GM12878 (cell line): ENCODE data around the gene SP100. TPM values are rescaled to one million over a fixed set of nuclear protein-coding genes. Genes with fewer than 3 reads are reported as not detected.
A peak's percentile ranks its signal among the peaks of the same experiment; 100 is the strongest.

ENCODE experiments used
- ATAC-seq: fragments of 200-7000 bp; cut with Tn5 transposase; 3 replicates; pipeline ENCODE4 v1.9.1; 2020; ENCODE audit warnings: mild to moderate bottlenecking, moderate library complexity
- BruUV-seq: library from RNA; stranded (reverse); fragments of 400-500 nt; replicated peaks from 2 replicates; lab custom pipeline; 2021; lab: Mats Ljungman, UMichigan
- CTCF ChIA-PET: fragments of 300-600 bp; sonication (Branson Sonifier 250); formaldehyde crosslinking; extraction: SDS; loops from one replicate; lab custom pipeline; 2021; ENCODE audit warnings: inconsistent platforms; lab: Yijun Ruan, JAX
- POLR2A ChIA-PET: fragments of 350-600 bp; formaldehyde crosslinking; extraction: SDS; loops from one replicate; lab custom pipeline; 2021; ENCODE audit warnings: inconsistent platforms; lab: Charles Lee
- RAD21 ChIA-PET: fragments of 300-600 bp; sonication (Branson Sonifier 250); formaldehyde crosslinking; loops from one replicate; lab custom pipeline; 2023; ENCODE audit warnings: antibody characterized with exemption; ENCODE audit not compliant: unreplicated experiment; lab: Charles Lee
- SMC1A ChIA-PET: fragments of 300-600 bp; sonication (Branson Sonifier 250); formaldehyde crosslinking; loops from one replicate; lab custom pipeline; 2023; ENCODE audit not compliant: unreplicated experiment, uncharacterized antibody; lab: Charles Lee
- DNase-seq: peaks from one replicate; pipeline ENCODE4 v3.0.0-alpha.2; 2011; ENCODE audit warnings: low read depth, low spot score
- FAIRE-seq: peaks from 3 replicates; lab custom pipeline; 2011; peaks lifted over from hg19 to GRCh38; lab: Jason Lieb, UNC
- H2AFZ ChIP-seq: 2 replicates; pipeline ENCODE4 v1.6.0; 2011; ENCODE audit warnings: low read depth, low read length, control low read depth; ENCODE audit not compliant: control insufficient read depth
- H3K27ac ChIP-seq: 2 replicates; pipeline ENCODE4 v1.5.1; 2011; ENCODE audit warnings: control low read depth; ENCODE audit not compliant: control insufficient read depth, insufficient read depth
- H3K27me3 ChIP-seq, 2 experiments: replicated peaks in 1 of 2; 2 replicates each; pipeline versions ENCODE4 v1.6.0 to v1.6.1; 2011; ENCODE audit warnings: low read length in 1 of 2; ENCODE audit not compliant: control insufficient read depth in 2 of 2, insufficient read depth in 2 of 2
- H3K36me3 ChIP-seq, 2 experiments: 2 replicates each; pipeline ENCODE4 v1.5.1; 2011; ENCODE audit warnings: low read length in 1 of 2; ENCODE audit not compliant: control insufficient read depth in 2 of 2, insufficient read depth in 2 of 2
- H3K4me1 ChIP-seq: 2 replicates; pipeline ENCODE4 v1.6.1; 2011; ENCODE audit warnings: mild to moderate bottlenecking, low read length, moderate library complexity, mixed read lengths; ENCODE audit not compliant: control insufficient read depth, insufficient read depth
- H3K4me2 ChIP-seq: 2 replicates; pipeline ENCODE4 v1.6.0; 2011; ENCODE audit warnings: control low read depth; ENCODE audit not compliant: control insufficient read depth, insufficient read depth
- H3K4me3 ChIP-seq: fragments of 200-600 bp; sonication (generic); 2 replicates; pipeline ENCODE4 v1.5.1; 2016
- H3K79me2 ChIP-seq: 2 replicates; pipeline ENCODE4 v1.6.0; 2011; ENCODE audit warnings: low read length; ENCODE audit not compliant: control insufficient read depth, insufficient read depth
- H3K9ac ChIP-seq: 2 replicates; pipeline ENCODE4 v1.8.0; 2011; ENCODE audit warnings: low read length, control low read depth, mixed read lengths; ENCODE audit not compliant: control insufficient read depth, insufficient read depth
- H3K9me3 ChIP-seq: replicated peaks from 3 replicates; pipeline ENCODE4 v1.5.1; 2011; ENCODE audit warnings: mild to moderate bottlenecking, low read length; ENCODE audit not compliant: control insufficient read depth, insufficient read depth
- H4K20me1 ChIP-seq: 2 replicates; pipeline ENCODE4 v1.6.0; 2011; ENCODE audit not compliant: control insufficient read depth, insufficient read depth
- ASH2L ChIP-seq: fragments of 300-600, 200-600 bp; sonication (generic); IDR thresholded peaks from 2 replicates; pipeline ENCODE4 v1.6.1; 2017; ENCODE audit warnings: low read depth, mild to moderate bottlenecking, borderline replicate concordance
- BRCA1 ChIP-seq: IDR thresholded peaks from 2 replicates; pipeline ENCODE4 v1.6.1; 2011; ENCODE audit warnings: low read depth, low read length, improper control_type of control experiment
- ELK1 ChIP-seq: IDR thresholded peaks from 2 replicates; pipeline ENCODE4 v1.6.1; 2012; ENCODE audit warnings: low read depth, low read length, improper control_type of control experiment
- ETV6 ChIP-seq, 2 experiments: fragments of 450-650 bp in 1 of 2; IDR thresholded peaks in 1 of 2; conservative IDR thresholded peaks in 1 of 2; 2 replicates each; pipeline ENCODE4 v1.6.1; 2014; ENCODE audit warnings: antibody characterized with exemption in 1 of 2, borderline replicate concordance in 1 of 2, low read depth in 1 of 2, mild to moderate bottlenecking in 1 of 2, moderate library complexity in 1 of 2
- FOXK2 ChIP-seq: fragments of 450-650 bp; IDR thresholded peaks from 2 replicates; pipeline ENCODE4 v1.6.1; 2017; ENCODE audit warnings: mild to moderate bottlenecking, moderate library complexity
- FOXM1 ChIP-seq: IDR thresholded peaks from 2 replicates; pipeline ENCODE4 v1.6.1; 2012; ENCODE audit warnings: low read depth, mild to moderate bottlenecking, inconsistent platforms, low read length, moderate library complexity
- HDAC6 ChIP-seq: fragments of 200-600 bp; sonication (generic); IDR thresholded peaks from one replicate; pipeline ENCODE4 v1.8.0; 2017; ENCODE audit warnings: antibody characterized with exemption; ENCODE audit not compliant: unreplicated experiment
- KDM1A ChIP-seq: fragments of 200-600 bp; sonication (generic); IDR thresholded peaks from 2 replicates; pipeline ENCODE4 v1.6.1; 2016; ENCODE audit warnings: borderline replicate concordance
- MTA2 ChIP-seq: fragments of 450-650 bp; IDR thresholded peaks from 2 replicates; pipeline ENCODE4 v1.6.1; 2016; ENCODE audit warnings: low read depth, mild to moderate bottlenecking, moderate library complexity
- MXI1 ChIP-seq: fragments of 150-350 bp; IDR thresholded peaks from 2 replicates; pipeline ENCODE4 v1.6.1; 2011; ENCODE audit warnings: low read depth, mild to moderate bottlenecking, inconsistent platforms, low read length, improper control_type of control experiment
- NFIC ChIP-seq: IDR thresholded peaks from 2 replicates; pipeline ENCODE4 v1.6.1; 2012; ENCODE audit warnings: low read depth, mild to moderate bottlenecking, inconsistent platforms, low read length, moderate library complexity
- POLR2A ChIP-seq: IDR thresholded peaks from 2 replicates; pipeline ENCODE4 v1.6.1; 2011; ENCODE audit warnings: low read depth, mild to moderate bottlenecking, low read length
- POU2F2 ChIP-seq: IDR thresholded peaks from 3 replicates; pipeline ENCODE4 v1.6.1; 2011; ENCODE audit warnings: low read depth, mild to moderate bottlenecking, low read length, borderline replicate concordance
- RELA ChIP-seq: fragments of 450-650 bp; IDR thresholded peaks from 2 replicates; pipeline ENCODE4 v1.8.0; 2014; ENCODE audit warnings: borderline replicate concordance; ENCODE audit not compliant: partially characterized antibody
- RUNX3 ChIP-seq: IDR thresholded peaks from 2 replicates; pipeline ENCODE4 v1.6.1; 2012; ENCODE audit warnings: low read length, inconsistent platforms
- SIN3A ChIP-seq: IDR thresholded peaks from 2 replicates; pipeline ENCODE4 v1.6.1; 2012; ENCODE audit warnings: low read depth, low read length, improper control_type of control experiment
- SMAD5 ChIP-seq: IDR thresholded peaks from 2 replicates; pipeline ENCODE4 v1.6.1; 2016; ENCODE audit warnings: antibody characterized with exemption, low read depth
- SPI1 ChIP-seq: IDR thresholded peaks from 2 replicates; pipeline ENCODE4 v1.6.1; 2011; ENCODE audit warnings: low read depth, mild to moderate bottlenecking, low read length, moderate library complexity, borderline replicate concordance; ENCODE audit not compliant: insufficient read depth
- TARDBP ChIP-seq: IDR thresholded peaks from 2 replicates; pipeline ENCODE4 v1.6.1; 2016; ENCODE audit warnings: borderline replicate concordance
- ZBTB4 ChIP-seq: fragments of 450-650 bp; formaldehyde crosslinking; IDR thresholded peaks from 2 replicates; pipeline ENCODE4 v1.4.0; 2022; ENCODE audit warnings: mild to moderate bottlenecking, moderate library complexity
- in situ Hi-C: fragments of 300-500 bp; cut with MboI; formaldehyde crosslinking; loops from 9 replicates; pipeline ENCODE4 v1.14.3; 2018; ENCODE audit warnings: mixed read lengths
- intact Hi-C: fragments of 100-400 bp; cut with micrococcal nuclease; formaldehyde crosslinking; loops from one replicate; pipeline ENCODE4 v1.14.2; 2022; ENCODE audit not compliant: unreplicated experiment
- polyA plus RNA-seq, 11 experiments: library from polyadenylated mRNA; depleted of rRNA in 4 of 11; unstranded in 6 of 11; stranded (reverse) in 5 of 11; fragments of >200 nt; fragmentation: Nextera tagmentation in 4 of 11; fragmentation: Illumina TruSeq in 1 of 11; extraction: Ambion mirVana in 4 of 11; extraction: Trizol in 1 of 11; gene quantifications; 1 replicate in 1 of 11; 2 replicates in 10 of 11; pipeline versions ENCODE4 v1.2.1 to v1.2.3, GENCODE V29; 2011 to 2016; ENCODE audit warnings: inconsistent platforms in 2 of 11, missing spikeins in 2 of 11, low read depth in 1 of 11
- total RNA-seq, 4 experiments: library from RNA; depleted of rRNA in 3 of 4; stranded (reverse); fragments of >200 nt in 3 of 4; fragmentation: Illumina TruSeq in 1 of 4; extraction: Trizol in 1 of 4; gene quantifications; 2 replicates each; pipeline versions ENCODE4 v1.2.1 to v1.2.3, GENCODE V29; 2013 to 2021

Gene SP100
- total and polyA plus RNA-seq, 10 of the 15 experiments (the other 5 are each of a cell fraction or from before 2014, with no cell fraction given), result 109 to 239 (median 180) TPM

GRCh38 chr2:230472621-230473018 lies 56.6 kb downstream of the SP100 start:
- in situ Hi-C loops, result no loop called here
- no peak for FAIRE-seq
- TF ChIP-seq ETV6 (conservative IDR thresholded peaks at IDR 0.05 in 1 of 2, IDR thresholded peaks at IDR 0.05 in 1 of 2; ENCODE audit: borderline replicate concordance in 1 of 2, low read depth in 1 of 2) (peak in 1 of 2 experiments; percentile 59; a peak in 2 of 4 replicates), MTA2 (no peak), NFIC (peak; percentile 72; the same call in 1 of the 2 replicates), ASH2L (no peak), ELK1 (no peak), SMAD5 (no peak), TARDBP (0 out of 2 replicates have a peak, but pooled peaks have one; percentile 46), POLR2A (no peak), SIN3A (no peak), FOXM1 (peak; percentile 31; the same call in 1 of the 2 replicates), POU2F2 (peak; percentile 26; the same call in 1 of the 3 replicates), ZBTB4 (CRISPR knock-in tag) (no peak), BRCA1 (no peak), SPI1 (no peak), MXI1 (no peak), HDAC6 (no peak), RELA (no peak), RUNX3 (peak; percentile 33), FOXK2 (no peak), KDM1A (no peak)

More at GRCh38 chr2:230472621-230473018, 56.6 kb downstream of the SP100 start:
- Histone ChIP-seq H3K79me2 (no peaks in the 10 kb centered on the region), H3K27me3 (no peaks in the 10 kb centered on the region), H3K9me3 (no peaks in the 10 kb centered on the region; the same call in 2 of the 3 replicates), H3K36me3 (peaks cover 0 to 14% of the 10 kb centered on the region in 2 experiments; a peak in 3 of 4 replicates), H3K27ac (peak overlapping the region; percentile 21), H2AFZ (no peak overlapping the region), H3K9ac (no peak overlapping the region), H3K4me3 (no peak overlapping the region), H3K4me1 (peaks cover 32% of the 10 kb centered on the region), H4K20me1 (no peaks in the 10 kb centered on the region), H3K4me2 (no peak overlapping the region)
- RAD21 ChIA-PET, result interaction anchor here (0.6 to 2.8 kb wide), 6 partner anchors 25 to 270 kb away, joined by 3 to 14 read pairs (median 7); no protein-coding TSS in a partner anchor
- no TSS peak for BruUV-seq
- CTCF ChIA-PET, result no interaction called here
- SMC1A ChIA-PET, result interaction anchor here (1.4 to 2.3 kb wide), 3 partner anchors 21 to 129 kb away, joined by 5 to 14 read pairs (median 10); no protein-coding TSS in a partner anchor
- POLR2A ChIA-PET, result interaction anchor here (0.6 to 2.9 kb wide), 2 partner anchors 25 to 289 kb away, joined by 3 to 16 read pairs; no protein-coding TSS in a partner anchor
- DNase-seq, result peak; percentile 34
- intact Hi-C loops, result loop anchor here (2.0 to 5.0 kb wide), 2 partner anchors 116 to 140 kb away; no protein-coding TSS in a partner anchor
- ATAC-seq, result peak; percentile 71
